ENCODE results near the gene DUSP12.

- TF ChIP-seq CTCF (IDR thresholded peaks at IDR 0.05; ENCODE audit: low read depth, low read length), result no peak
- TF ChIP-seq EZH2phosphoT487 (IDR thresholded peaks at IDR 0.05; ENCODE audit: low read depth), result no peak
Observed at GRCh38 chr1:161702250-161702649, 47.3 kb upstream of the DUSP12 start.
